SK-N-SH (cell line): ENCODE measurements around the gene ADAR. TPM values are rescaled to one million over a fixed set of nuclear protein-coding genes. Genes with fewer than 3 reads are reported as not detected.

Experiments
- CTCF ChIA-PET: fragments of 300-600, 350-600 bp; formaldehyde crosslinking; extraction: SDS; loops from one replicate; lab custom pipeline; 2021; lab: Yijun Ruan, JAX
- POLR2A ChIA-PET: fragments of 350-600 bp; sonication (Branson Sonifier 250); formaldehyde crosslinking; extraction: SDS; loops from one replicate; lab custom pipeline; 2020; ENCODE audit warnings: antibody characterized with exemption, inconsistent platforms; lab: Yijun Ruan, JAX
- DNase-seq: peaks from one replicate; pipeline ENCODE4 v3.0.0; 2012
- H2AFZ ChIP-seq: fragments of 200-600 bp; sonication (generic); 2 replicates; pipeline ENCODE4 v1.8.1; 2016; ENCODE audit warnings: antibody characterized with exemption, mild to moderate bottlenecking, low read depth
- H3F3A ChIP-seq: fragments of 200-600 bp; sonication (generic); replicated peaks from 2 replicates; pipeline ENCODE3; 2016; ENCODE audit warnings: antibody characterized with exemption, mild to moderate bottlenecking; ENCODE audit not compliant: insufficient read depth
- H3K27ac ChIP-seq, 2 experiments: fragments of 200-500 bp in 1 of 2; fragments of 200-600 bp in 1 of 2; sonication (Bioruptor generic) in 1 of 2; sonication (generic), shearing (Covaris generic) in 1 of 2; 2 replicates each; pipeline versions ENCODE4 v1.5.1 to v1.6.1; 2014 to 2016; ENCODE audit warnings: low read depth in 2 of 2, inconsistent platforms in 1 of 2, low read length in 1 of 2, mild to moderate bottlenecking in 1 of 2, mixed read lengths in 1 of 2
- H3K27me3 ChIP-seq: fragments of 200-600 bp; sonication (generic), shearing (Covaris generic); 2 replicates; pipeline ENCODE4 v1.6.1; 2016; ENCODE audit warnings: mixed run types; ENCODE audit not compliant: insufficient read depth
- H3K36me3 ChIP-seq, 2 experiments: fragments of 200-500 bp in 1 of 2; fragments of 200-600 bp in 1 of 2; sonication (Bioruptor generic) in 1 of 2; sonication (generic) in 1 of 2; replicated peaks in 1 of 2; 2 replicates each; pipeline versions ENCODE3 to v1.5.1; 2014 to 2016; ENCODE audit warnings: low read length in 1 of 2, mild to moderate bottlenecking in 1 of 2; ENCODE audit not compliant: insufficient read depth in 2 of 2, control insufficient read depth in 1 of 2
- H3K4me1 ChIP-seq, 2 experiments: fragments of 200-500 bp in 1 of 2; fragments of 200-600 bp in 1 of 2; sonication (Bioruptor generic) in 1 of 2; sonication (generic), shearing (Covaris generic) in 1 of 2; 2 replicates each; pipeline versions ENCODE4 v1.5.1 to v1.6.1; 2014 to 2016; ENCODE audit warnings: low read depth in 1 of 2, low read length in 1 of 2, mixed run types in 1 of 2; ENCODE audit not compliant: insufficient read depth in 2 of 2, control insufficient read depth in 1 of 2
- H3K4me2 ChIP-seq: fragments of 200-600 bp; sonication (generic), shearing (Covaris generic); 2 replicates; pipeline ENCODE4 v1.6.1; 2017; ENCODE audit warnings: mixed run types
- H3K4me3 ChIP-seq, 2 experiments: fragments of 200-500 bp in 1 of 2; fragments of 200-600 bp in 1 of 2; sonication (Bioruptor generic) in 1 of 2; sonication (generic), shearing (Covaris generic) in 1 of 2; 2 replicates each; pipeline versions ENCODE4 v1.5.1 to v1.8.1; 2014 to 2016; ENCODE audit warnings: low read depth in 2 of 2, inconsistent platforms in 1 of 2, low read length in 1 of 2, mild to moderate bottlenecking in 1 of 2, mixed read lengths in 1 of 2, moderate library complexity in 1 of 2
- H3K79me2 ChIP-seq: fragments of 200-600 bp; sonication (generic); 2 replicates; pipeline ENCODE4 v1.8.1; 2017; ENCODE audit warnings: mild to moderate bottlenecking; ENCODE audit not compliant: insufficient read depth
- H3K9ac ChIP-seq: fragments of 200-600 bp; sonication (generic); 2 replicates; pipeline ENCODE4 v1.6.1; 2017; ENCODE audit warnings: mixed run types
- H3K9me2 ChIP-seq: fragments of 200-600 bp; sonication (generic); 2 replicates; pipeline ENCODE4 v1.6.1; 2017; ENCODE audit warnings: mixed run types
- H3K9me3 ChIP-seq: fragments of 200-600 bp; sonication (generic); 2 replicates; pipeline ENCODE4 v1.6.1; 2017; ENCODE audit warnings: mixed run types, mild to moderate bottlenecking, moderate library complexity
- H4K20me1 ChIP-seq: fragments of 200-600 bp; sonication (generic); 2 replicates; pipeline ENCODE4 v1.6.1; 2017; ENCODE audit warnings: mild to moderate bottlenecking, mixed run types; ENCODE audit not compliant: insufficient read depth
- EP300 ChIP-seq, 2 experiments: IDR thresholded peaks; 2 replicates each; pipeline versions ENCODE4 v1.4.0 to v1.6.1; 2012; ENCODE audit warnings: borderline replicate concordance in 1 of 2, low read depth in 1 of 2, low read length in 1 of 2
- EZH2phosphoT487 ChIP-seq: fragments of 200-600 bp; sonication (generic); IDR thresholded peaks from 2 replicates; pipeline ENCODE4 v1.6.1; 2017; ENCODE audit warnings: low read depth, mixed run types, mild to moderate bottlenecking, antibody characterized with exemption, moderate library complexity, borderline replicate concordance
- FOSL2 ChIP-seq: IDR thresholded peaks from 2 replicates; pipeline ENCODE4 v1.4.0; 2012; ENCODE audit warnings: low read depth, mild to moderate bottlenecking, moderate library complexity, borderline replicate concordance
- GABPA ChIP-seq: IDR thresholded peaks from 2 replicates; pipeline ENCODE4 v1.4.0; 2012; ENCODE audit warnings: low read depth, mild to moderate bottlenecking
- GATA2 ChIP-seq: sonication (generic); formaldehyde crosslinking; IDR thresholded peaks from 2 replicates; pipeline ENCODE4 v1.5.0; 2020; ENCODE audit warnings: mild to moderate bottlenecking, missing genetic modification reagents
- MEF2A ChIP-seq: IDR thresholded peaks from 2 replicates; pipeline ENCODE4 v1.4.0; 2012; ENCODE audit warnings: low read depth, borderline replicate concordance
- MXI1 ChIP-seq: IDR thresholded peaks from 2 replicates; pipeline ENCODE4 v1.6.1; 2012; ENCODE audit warnings: mild to moderate bottlenecking, low read depth, low read length, improper control_type of control experiment
- NFIC ChIP-seq: IDR thresholded peaks from 2 replicates; pipeline ENCODE4 v1.4.0; 2012; ENCODE audit warnings: borderline replicate concordance
- RFX5 ChIP-seq: IDR thresholded peaks from 2 replicates; pipeline ENCODE4 v1.6.1; 2012; ENCODE audit warnings: mild to moderate bottlenecking, improper control_type of control experiment, low read length
- RXRA ChIP-seq: IDR thresholded peaks from 2 replicates; pipeline ENCODE4 v1.4.0; 2012; ENCODE audit warnings: low read depth, mild to moderate bottlenecking, borderline replicate concordance
- SMC3 ChIP-seq: IDR thresholded peaks from 2 replicates; pipeline ENCODE4 v1.6.1; 2012; ENCODE audit warnings: low read depth, low read length, improper control_type of control experiment
- TCF12 ChIP-seq: IDR thresholded peaks from 2 replicates; pipeline ENCODE4 v1.4.0; 2012
- TEAD4 ChIP-seq: IDR thresholded peaks from 2 replicates; pipeline ENCODE4 v1.4.0; 2012; ENCODE audit warnings: mild to moderate bottlenecking, borderline replicate concordance; ENCODE audit not compliant: insufficient read depth
- YY1 ChIP-seq: IDR thresholded peaks from 2 replicates; pipeline ENCODE4 v1.4.0; 2012; ENCODE audit warnings: low read depth, mild to moderate bottlenecking
- WGBS: methylation state at CpG from one replicate; pipeline ENCODE4 v1.1.6; 2017; ENCODE audit warnings: low lambda C conversion rate; 5-methylcytosine and 5-hydroxymethylcytosine counted together
- polyA plus RNA-seq, 3 experiments: library from polyadenylated mRNA; depleted of rRNA; stranded (reverse); fragments of >200 nt; gene quantifications; 2 replicates each; pipeline ENCODE4 v1.2.3, GENCODE V29; 2012
- TF ChIP-seq, protein P1 (sequence below): fragments of 150-350 bp; IDR thresholded peaks from 2 replicates; pipeline ENCODE4 v1.6.1; 2016; ENCODE audit warnings: mild to moderate bottlenecking, low read depth, low read length
- TF ChIP-seq, protein P2 (sequence below): IDR thresholded peaks from 2 replicates; pipeline ENCODE4 v1.4.0; 2012; ENCODE audit warnings: low read depth, borderline replicate concordance
- TF ChIP-seq, protein P3 (sequence below): fragments of 200-600 bp; sonication (generic); IDR thresholded peaks from 2 replicates; pipeline ENCODE4 v1.6.1; 2017; ENCODE audit warnings: antibody characterized with exemption, mild to moderate bottlenecking, moderate library complexity
- TF ChIP-seq, protein P4 (sequence below): IDR thresholded peaks from 2 replicates; pipeline ENCODE4 v1.4.0; 2012; ENCODE audit warnings: low read depth, borderline replicate concordance

Gene ADAR
- polyA plus RNA-seq, 1 of the 3 experiments (the other 2 are of a cell fraction), result 61.1 TPM

DNA sequence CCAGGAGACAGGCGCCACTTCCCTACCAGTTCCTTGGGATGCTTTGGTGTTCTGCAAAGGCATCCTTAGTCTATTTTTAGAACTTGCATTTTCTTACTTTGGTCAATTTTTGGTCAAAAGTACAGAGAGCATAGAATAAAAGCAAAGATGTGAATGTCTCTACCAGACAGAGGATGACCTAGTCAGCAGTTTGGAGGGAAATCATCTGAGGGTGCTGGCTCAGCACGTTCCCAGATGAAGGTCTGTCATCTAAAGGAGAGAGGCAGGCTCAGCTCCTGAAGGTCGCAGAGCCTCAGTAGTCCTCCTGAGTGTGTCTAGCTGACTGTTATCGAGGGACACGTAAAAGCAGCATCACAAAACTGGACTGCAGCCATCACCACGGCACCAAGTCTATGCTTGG, 25.1 kb downstream of the ADAR start:
- no peaks in the 10 kb centered on the region for H3K27me3 ChIP-seq
- no peaks in the 10 kb centered on the region for H3F3A ChIP-seq
- H3K4me3 ChIP-seq, result no peak overlapping the region
- no peaks in the 10 kb centered on the region for H3K9me3 ChIP-seq
- CTCF ChIA-PET, result no interaction called here
- 94% methylated on average over 6 of the region's 6 CpGs for WGBS
- H3K4me1 ChIP-seq, result peaks cover 0 to 23% of the 10 kb centered on the region in 2 experiments; a peak in 2 of 4 replicates
- H3K9ac ChIP-seq, result no peak overlapping the region
- no peak for DNase-seq
- H3K4me2 ChIP-seq, result no peak overlapping the region
- no peaks in the 10 kb centered on the region for H3K79me2 ChIP-seq
- no peaks in the 10 kb centered on the region for H3K9me2 ChIP-seq
- no peak overlapping the region; a peak in 1 of 4 replicates for H3K27ac ChIP-seq
- peaks cover 73 to 97% of the 10 kb centered on the region in 2 experiments for H3K36me3 ChIP-seq
- POLR2A ChIA-PET, result no interaction called here
- H2AFZ ChIP-seq, result no peak overlapping the region
- TF ChIP-seq YY1 (no peak), SMC3 (no peak), EZH2phosphoT487 (no peak), TEAD4 (no peak), RXRA (no peak), TCF12 (no peak), MEF2A (no peak), EP300 (IDR thresholded peaks at IDR 0.05; ENCODE audit: borderline replicate concordance in 1 of 2, low read depth in 1 of 2, low read length in 1 of 2) (no peak), MXI1 (no peak), GABPA (no peak), NFIC (no peak), RFX5 (no peak), GATA2 (CRISPR knock-in tag) (no peak), FOSL2 (no peak)
- TF ChIP-seq, protein P1, sequence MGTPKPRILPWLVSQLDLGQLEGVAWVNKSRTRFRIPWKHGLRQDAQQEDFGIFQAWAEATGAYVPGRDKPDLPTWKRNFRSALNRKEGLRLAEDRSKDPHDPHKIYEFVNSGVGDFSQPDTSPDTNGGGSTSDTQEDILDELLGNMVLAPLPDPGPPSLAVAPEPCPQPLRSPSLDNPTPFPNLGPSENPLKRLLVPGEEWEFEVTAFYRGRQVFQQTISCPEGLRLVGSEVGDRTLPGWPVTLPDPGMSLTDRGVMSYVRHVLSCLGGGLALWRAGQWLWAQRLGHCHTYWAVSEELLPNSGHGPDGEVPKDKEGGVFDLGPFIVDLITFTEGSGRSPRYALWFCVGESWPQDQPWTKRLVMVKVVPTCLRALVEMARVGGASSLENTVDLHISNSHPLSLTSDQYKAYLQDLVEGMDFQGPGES, result no peak
- TF ChIP-seq, protein P2, sequence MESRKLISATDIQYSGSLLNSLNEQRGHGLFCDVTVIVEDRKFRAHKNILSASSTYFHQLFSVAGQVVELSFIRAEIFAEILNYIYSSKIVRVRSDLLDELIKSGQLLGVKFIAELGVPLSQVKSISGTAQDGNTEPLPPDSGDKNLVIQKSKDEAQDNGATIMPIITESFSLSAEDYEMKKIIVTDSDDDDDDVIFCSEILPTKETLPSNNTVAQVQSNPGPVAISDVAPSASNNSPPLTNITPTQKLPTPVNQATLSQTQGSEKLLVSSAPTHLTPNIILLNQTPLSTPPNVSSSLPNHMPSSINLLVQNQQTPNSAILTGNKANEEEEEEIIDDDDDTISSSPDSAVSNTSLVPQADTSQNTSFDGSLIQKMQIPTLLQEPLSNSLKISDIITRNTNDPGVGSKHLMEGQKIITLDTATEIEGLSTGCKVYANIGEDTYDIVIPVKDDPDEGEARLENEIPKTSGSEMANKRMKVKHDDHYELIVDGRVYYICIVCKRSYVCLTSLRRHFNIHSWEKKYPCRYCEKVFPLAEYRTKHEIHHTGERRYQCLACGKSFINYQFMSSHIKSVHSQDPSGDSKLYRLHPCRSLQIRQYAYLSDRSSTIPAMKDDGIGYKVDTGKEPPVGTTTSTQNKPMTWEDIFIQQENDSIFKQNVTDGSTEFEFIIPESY, result no peak
- TF ChIP-seq, protein P3, sequence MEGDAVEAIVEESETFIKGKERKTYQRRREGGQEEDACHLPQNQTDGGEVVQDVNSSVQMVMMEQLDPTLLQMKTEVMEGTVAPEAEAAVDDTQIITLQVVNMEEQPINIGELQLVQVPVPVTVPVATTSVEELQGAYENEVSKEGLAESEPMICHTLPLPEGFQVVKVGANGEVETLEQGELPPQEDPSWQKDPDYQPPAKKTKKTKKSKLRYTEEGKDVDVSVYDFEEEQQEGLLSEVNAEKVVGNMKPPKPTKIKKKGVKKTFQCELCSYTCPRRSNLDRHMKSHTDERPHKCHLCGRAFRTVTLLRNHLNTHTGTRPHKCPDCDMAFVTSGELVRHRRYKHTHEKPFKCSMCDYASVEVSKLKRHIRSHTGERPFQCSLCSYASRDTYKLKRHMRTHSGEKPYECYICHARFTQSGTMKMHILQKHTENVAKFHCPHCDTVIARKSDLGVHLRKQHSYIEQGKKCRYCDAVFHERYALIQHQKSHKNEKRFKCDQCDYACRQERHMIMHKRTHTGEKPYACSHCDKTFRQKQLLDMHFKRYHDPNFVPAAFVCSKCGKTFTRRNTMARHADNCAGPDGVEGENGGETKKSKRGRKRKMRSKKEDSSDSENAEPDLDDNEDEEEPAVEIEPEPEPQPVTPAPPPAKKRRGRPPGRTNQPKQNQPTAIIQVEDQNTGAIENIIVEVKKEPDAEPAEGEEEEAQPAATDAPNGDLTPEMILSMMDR, result no peak
- TF ChIP-seq, protein P4, sequence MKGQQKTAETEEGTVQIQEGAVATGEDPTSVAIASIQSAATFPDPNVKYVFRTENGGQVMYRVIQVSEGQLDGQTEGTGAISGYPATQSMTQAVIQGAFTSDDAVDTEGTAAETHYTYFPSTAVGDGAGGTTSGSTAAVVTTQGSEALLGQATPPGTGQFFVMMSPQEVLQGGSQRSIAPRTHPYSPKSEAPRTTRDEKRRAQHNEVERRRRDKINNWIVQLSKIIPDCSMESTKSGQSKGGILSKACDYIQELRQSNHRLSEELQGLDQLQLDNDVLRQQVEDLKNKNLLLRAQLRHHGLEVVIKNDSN, result no peak
- peaks cover 14% of the 10 kb centered on the region for H4K20me1 ChIP-seq
